ENCODE results near the gene INSYN1. TPM values are rescaled to one million over a fixed set of nuclear protein-coding genes. Genes with fewer than 3 reads are reported as not detected.

Gene INSYN1
- total and polyA plus RNA-seq, 2 donors (not counting 3 experiments of a cell fraction or from before 2014, with no cell fraction given), result 0.18 to 0.58 TPM

- no peak overlapping the region for H3K4me2 ChIP-seq (ENCODE audit: insufficient read depth, low read length)
- no TSS peak for BruUV-seq (replicated peaks)
- peaks cover 47% of the 10 kb centered on the region for H3K79me2 ChIP-seq (ENCODE audit: control insufficient read depth, insufficient read depth, low read length)
- H3K27me3 ChIP-seq (ENCODE audit: control insufficient read depth in 2 of 2, insufficient read depth in 2 of 2, low read length in 2 of 2), result no peaks in the 10 kb centered on the region
- dilution Hi-C loops (cut with MboI; ENCODE audit: extremely low pct_ligation_motif_present, low sequenced_read_pairs) (no loop called here), intact Hi-C loops (cut with micrococcal nuclease) (no loop called here)
- TF ChIP-seq GATA2 (IDR thresholded peaks at IDR 0.05; ENCODE audit: insufficient read depth, insufficient read length, low read depth, low read length) (peak; percentile 34), MYC (IDR thresholded peaks at IDR 0.05; ENCODE audit: low read depth, low read length) (no peak)
- DNase-seq (ENCODE audit: low read depth, low spot score), result peak; percentile 33
- peak overlapping the region; percentile 13 for H3K27ac ChIP-seq (ENCODE audit: insufficient read depth, low read depth, low read length)
- no peaks in the 10 kb centered on the region for H3K36me3 ChIP-seq (ENCODE audit: control insufficient read depth in 2 of 2, extremely low read depth in 1 of 2, insufficient read depth in 2 of 2, low read length in 2 of 2)
- H2AFZ ChIP-seq (ENCODE audit: low read depth, low read length), result no peak overlapping the region
- peak; percentile 44 for FAIRE-seq
- H3K9ac ChIP-seq (replicated peaks; ENCODE audit: extremely low read depth, insufficient read depth, low read length), result no peak overlapping the region
- CTCF ChIA-PET, result interaction anchor here (1.1 to 2.2 kb wide), 7 partner anchors 9 to 128 kb away, joined by 3 to 14 read pairs (median 6); partner anchors contain the start of gene NPTN
- H3K9me1 ChIP-seq (replicated peaks; ENCODE audit: control insufficient read depth, extremely low read depth, insufficient read depth, low read length), result no peaks in the 10 kb centered on the region
- H3K4me1 ChIP-seq (ENCODE audit: control insufficient read depth, extremely low read depth, insufficient read depth, low read length), result peaks cover 51% of the 10 kb centered on the region
- no peaks in the 10 kb centered on the region for H4K20me1 ChIP-seq (replicated peaks; ENCODE audit: control insufficient read depth, extremely low read depth, insufficient read depth, low read length)
- no peaks in the 10 kb centered on the region for H3K9me3 ChIP-seq (replicated peaks; ENCODE audit: control insufficient read depth, insufficient read depth, low read length)
- no peak overlapping the region for H3K4me3 ChIP-seq (replicated peaks in 1 of 3; ENCODE audit: insufficient read depth in 1 of 3, low read depth in 1 of 3, low read length in 3 of 3)
- POLR2A ChIA-PET, result no interaction called here
Observed at GRCh38 chr15:73688455-73688854, 64.7 kb downstream of the INSYN1 start.

GRCh38 chr15:73687351-73687750, 65.8 kb downstream of the INSYN1 start:
- Histone ChIP-seq H3K79me2 (ENCODE audit: control insufficient read depth, insufficient read depth, low read length) (peaks cover 46% of the 10 kb centered on the region), H3K27me3 (ENCODE audit: control insufficient read depth in 2 of 2, insufficient read depth in 2 of 2, low read length in 2 of 2) (no peaks in the 10 kb centered on the region), H3K9me3 (replicated peaks; ENCODE audit: control insufficient read depth, insufficient read depth, low read length) (no peaks in the 10 kb centered on the region), H3K36me3 (ENCODE audit: control insufficient read depth in 2 of 2, extremely low read depth in 1 of 2, insufficient read depth in 2 of 2, low read length in 2 of 2) (no peaks in the 10 kb centered on the region), H2AFZ (ENCODE audit: low read depth, low read length) (no peak overlapping the region), H4K20me1 (replicated peaks; ENCODE audit: control insufficient read depth, extremely low read depth, insufficient read depth, low read length) (no peaks in the 10 kb centered on the region), H3K4me1 (ENCODE audit: control insufficient read depth, extremely low read depth, insufficient read depth, low read length) (peaks cover 51% of the 10 kb centered on the region), H3K9ac (replicated peaks; ENCODE audit: extremely low read depth, insufficient read depth, low read length) (no peak overlapping the region), H3K27ac (ENCODE audit: insufficient read depth, low read depth, low read length) (peak overlapping the region; percentile 48), H3K4me2 (ENCODE audit: insufficient read depth, low read length) (no peak overlapping the region), H3K9me1 (replicated peaks; ENCODE audit: control insufficient read depth, extremely low read depth, insufficient read depth, low read length) (no peaks in the 10 kb centered on the region), H3K4me3 (replicated peaks in 1 of 3; ENCODE audit: insufficient read depth in 1 of 3, low read depth in 1 of 3, low read length in 3 of 3) (no peak overlapping the region)
- FAIRE-seq (no peak), DNase-seq (ENCODE audit: low read depth, low spot score) (no peak)
- dilution Hi-C loops (cut with MboI; ENCODE audit: extremely low pct_ligation_motif_present, low sequenced_read_pairs) (no loop called here), intact Hi-C loops (cut with micrococcal nuclease) (no loop called here)
- TF ChIP-seq MAX (IDR thresholded peaks at IDR 0.05; ENCODE audit: insufficient read depth, insufficient read length), result no peak
- TF ChIP-seq POLR2AphosphoS5 (IDR thresholded peaks at IDR 0.05; ENCODE audit: insufficient read depth, low read depth, low read length), result no peak
- no peak for TF ChIP-seq GATA2 (IDR thresholded peaks at IDR 0.05; ENCODE audit: insufficient read depth, insufficient read length, low read depth, low read length)
- TF ChIP-seq JUN (IDR thresholded peaks at IDR 0.05; ENCODE audit: borderline replicate concordance, insufficient read depth, insufficient read length, low read depth), result no peak
- no peak for TF ChIP-seq EZH2 (IDR thresholded peaks at IDR 0.05; ENCODE audit: borderline replicate concordance, low read depth, low read length, severe bottlenecking)
- TF ChIP-seq POLR2A (IDR thresholded peaks at IDR 0.05; ENCODE audit: low read depth, low read length), result no peak
- TF ChIP-seq FOS (IDR thresholded peaks at IDR 0.05; ENCODE audit: borderline replicate concordance, insufficient read depth, low read length), result no peak
- TF ChIP-seq MYC (IDR thresholded peaks at IDR 0.05; ENCODE audit: low read depth, low read length), result no peak
- TF ChIP-seq CTCF (IDR thresholded peaks at IDR 0.05; ENCODE audit: extremely low read depth in 1 of 2, insufficient read depth in 1 of 2, low read depth in 1 of 2, low read length in 2 of 2), result no peak
- BruUV-seq (replicated peaks), result no TSS peak
- POLR2A ChIA-PET, result no interaction called here
- CTCF ChIA-PET, result interaction anchor here (1.4 to 10.8 kb wide), 10 partner anchors 10 to 446 kb away, joined by 4 to 368 read pairs (median 12); partner anchors contain the start of gene NPTN

All from endothelial cell of umbilical vein (primary cell).